ENCODE results near the gene MRPL50.

Gene MRPL50

DNA sequence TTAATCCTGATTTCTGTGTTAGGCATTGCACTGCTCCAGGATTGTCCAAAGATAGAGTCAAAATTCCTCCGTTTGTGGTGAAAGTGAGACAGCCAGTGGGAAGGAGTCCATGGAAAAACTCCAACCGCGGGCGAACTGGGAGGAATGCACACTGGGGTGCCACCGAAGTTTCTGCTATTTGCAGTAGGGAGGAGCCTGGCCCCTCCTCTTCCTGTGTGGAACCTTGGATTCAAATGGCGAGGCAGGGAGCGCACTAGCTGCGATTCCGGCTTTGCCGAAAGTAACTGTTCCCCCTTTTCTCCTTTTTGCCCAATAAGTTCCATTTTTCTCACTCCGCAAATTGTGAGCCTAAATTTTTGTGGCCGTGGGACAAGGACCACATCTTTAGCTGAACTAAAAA, 22.9 kb downstream of the MRPL50 start:
- no peak for DNase-seq (ENCODE audit: low read depth)

DNA sequence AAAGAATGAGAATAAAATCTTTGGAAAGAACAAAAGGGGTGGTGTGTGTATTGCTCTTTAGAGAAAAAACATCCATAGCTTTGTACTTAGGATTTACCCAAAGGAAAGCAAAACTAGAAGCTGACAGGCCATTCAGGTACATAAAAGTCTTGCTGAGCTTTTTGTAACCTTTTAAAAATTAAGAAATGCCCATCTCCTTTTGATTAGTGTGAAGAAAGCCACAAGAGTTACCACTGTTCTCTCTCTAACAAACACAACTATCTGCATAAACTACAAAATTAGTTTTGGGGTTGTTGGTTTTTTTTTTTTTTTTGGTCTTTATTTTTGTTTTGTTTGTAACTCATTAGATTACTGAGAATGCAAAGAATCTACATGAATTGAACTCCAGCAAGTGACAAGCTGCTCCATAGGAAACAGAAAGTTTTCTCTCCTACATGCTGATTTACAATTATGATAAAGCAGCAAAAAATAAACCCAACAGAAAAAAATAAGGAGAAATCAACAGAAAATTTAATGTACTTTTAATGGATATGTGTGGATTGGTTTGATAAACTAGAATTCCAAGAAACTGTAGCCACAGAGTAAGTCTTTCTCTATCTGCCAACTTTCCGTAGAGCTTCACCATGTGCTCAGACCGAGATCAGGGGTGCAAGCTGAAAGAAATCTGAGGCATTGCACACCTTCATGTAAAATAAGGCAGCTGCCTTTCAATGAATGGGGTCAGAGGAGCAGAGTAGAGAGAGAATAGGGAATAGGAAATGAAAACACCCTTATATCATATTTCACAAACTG, 25.9 kb downstream of the MRPL50 start:
- no peak for DNase-seq (ENCODE audit: low read depth)

DNA sequence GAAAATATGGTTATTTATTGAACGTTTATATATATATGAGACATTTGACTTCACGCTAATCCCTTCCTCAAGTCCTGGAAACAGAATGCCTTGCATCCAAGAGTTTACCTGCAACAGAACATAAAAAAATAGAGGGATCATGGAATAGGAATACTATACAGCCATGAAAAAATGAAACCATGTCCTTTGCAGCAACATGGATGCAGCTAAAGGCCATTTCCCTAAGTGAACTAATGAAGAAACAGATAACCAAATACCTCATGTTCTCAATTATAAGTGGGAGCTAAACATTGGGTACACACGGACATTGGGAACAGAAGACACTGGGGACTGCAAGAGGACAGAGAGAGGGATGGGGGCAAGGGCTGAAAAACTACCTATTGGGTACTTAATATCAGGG, 26.6 kb downstream of the MRPL50 start:
- no peak for DNase-seq (ENCODE audit: low read depth)

DNA sequence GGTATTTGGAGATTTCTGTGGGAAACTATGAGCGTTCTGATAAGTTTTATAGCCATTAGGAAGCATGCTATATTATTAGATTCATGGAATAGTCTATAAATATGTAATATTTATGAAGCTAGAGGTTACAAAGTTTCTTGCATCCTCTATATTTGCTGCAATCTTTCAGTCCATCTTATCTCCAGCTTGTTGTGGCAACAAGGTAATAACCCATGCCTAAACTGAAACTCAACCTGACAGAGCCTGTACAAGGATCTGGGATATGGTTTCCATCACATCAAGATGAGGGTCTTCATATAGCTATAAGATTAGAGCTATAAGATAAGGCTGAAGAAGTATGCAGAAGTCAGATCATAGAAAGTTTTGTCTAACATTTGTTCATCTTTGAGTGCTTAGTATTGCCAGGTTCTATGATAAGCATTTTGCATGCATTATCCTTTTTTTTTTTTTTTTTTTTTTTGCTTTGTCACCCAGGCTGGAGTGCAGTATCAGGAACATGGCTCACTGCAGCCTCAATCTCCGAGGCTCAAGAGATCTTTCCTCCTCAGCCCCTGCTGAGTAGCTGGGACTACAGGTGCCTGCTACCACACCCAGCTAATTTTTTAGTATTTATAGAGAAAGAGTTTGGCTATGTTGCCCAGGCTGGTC, 28.4 kb downstream of the MRPL50 start:
- no peak for DNase-seq (ENCODE audit: low read depth)

DNA sequence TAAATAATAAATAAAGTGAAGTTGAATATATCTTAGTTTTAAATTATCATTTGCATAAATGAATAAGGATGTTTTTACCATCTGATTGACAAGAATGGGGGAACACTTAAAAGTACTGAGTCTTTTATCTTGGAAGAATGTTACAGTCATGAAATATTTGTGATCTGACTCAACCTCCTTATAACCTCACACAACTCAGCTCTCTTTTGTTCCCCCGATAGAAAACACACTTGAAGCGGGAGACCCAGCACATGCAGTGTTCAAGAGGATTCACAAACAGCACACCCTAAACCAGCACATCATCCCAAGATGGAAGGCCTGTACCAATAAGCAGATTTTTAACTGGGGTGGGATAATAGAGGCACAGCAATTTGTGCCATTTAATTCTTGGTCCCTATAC, 29.1 kb downstream of the MRPL50 start:
- no peak for DNase-seq (ENCODE audit: low read depth)

DNA sequence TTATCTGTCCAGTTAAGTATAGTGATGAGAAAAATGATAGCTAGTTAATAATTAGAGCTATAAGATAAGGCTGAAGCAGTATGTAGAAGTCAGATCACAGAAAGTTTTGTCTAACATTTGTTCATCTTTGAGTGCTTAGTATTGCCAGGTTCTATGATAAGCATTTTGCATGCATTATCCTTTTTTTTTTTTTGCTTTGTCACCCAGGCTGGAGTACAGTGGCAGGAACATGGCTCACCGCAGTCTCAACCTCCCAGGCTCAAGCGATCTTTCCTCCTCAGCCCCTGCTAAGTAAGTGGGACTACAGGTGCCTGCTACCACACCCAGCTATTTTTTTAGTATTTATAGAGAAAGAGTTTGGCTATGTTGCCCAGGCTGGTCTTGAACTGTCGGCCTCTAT, 31.1 kb downstream of the MRPL50 start:
- no peak for DNase-seq (ENCODE audit: low read depth)

DNA sequence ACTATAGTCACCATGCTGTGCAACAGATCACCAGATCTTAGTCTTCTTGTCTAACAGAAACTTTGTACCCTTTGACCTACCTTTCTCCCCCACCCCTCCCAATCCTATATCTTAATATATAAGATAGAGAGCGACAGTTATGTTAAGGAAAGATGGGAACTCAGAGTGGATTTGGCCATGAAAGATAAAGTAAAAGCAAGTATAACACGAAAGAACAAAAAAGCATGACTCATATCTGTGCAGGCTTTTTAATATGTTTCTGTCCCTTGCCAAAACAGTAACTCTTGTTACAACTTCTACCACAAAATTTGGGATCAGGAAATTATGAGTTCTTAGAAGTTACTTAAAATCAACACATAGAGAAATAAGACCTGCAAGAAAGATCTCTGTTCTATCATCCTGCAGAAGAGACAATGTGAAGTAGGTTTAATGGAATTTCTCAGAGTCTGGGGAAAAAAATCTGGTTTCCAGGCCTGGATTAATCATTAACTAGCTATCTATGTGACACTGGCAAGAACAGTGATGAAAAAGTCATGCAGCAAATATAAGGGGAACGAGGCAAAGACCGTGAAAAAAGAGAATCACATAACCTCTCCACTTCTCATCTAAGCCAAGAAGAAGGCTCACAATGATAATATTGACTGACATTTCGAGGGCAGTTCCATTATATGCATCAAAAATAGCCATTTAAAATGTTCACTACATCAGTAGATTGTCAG, 32.2 kb downstream of the MRPL50 start:
- DNase-seq (ENCODE audit: low read depth): no peak

DNA sequence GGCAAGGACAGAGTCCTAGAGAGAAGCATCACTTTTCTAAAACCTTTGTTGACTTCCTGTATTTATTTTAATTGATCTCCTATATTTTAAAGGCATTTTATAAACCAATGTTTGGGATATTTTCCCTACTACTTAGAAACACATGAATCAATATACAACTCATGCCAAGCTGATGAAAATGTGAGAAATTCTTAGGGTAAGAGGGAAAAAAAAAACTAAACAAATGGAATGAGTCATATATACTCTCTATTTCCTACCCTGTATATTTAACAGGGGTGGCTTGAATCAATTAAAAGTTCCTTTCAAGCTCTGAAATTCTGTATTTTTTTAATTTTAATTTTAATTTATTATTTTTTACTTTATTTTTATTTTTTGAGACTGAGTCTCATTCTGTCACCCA, 33.2 kb downstream of the MRPL50 start:
- no peak for DNase-seq (ENCODE audit: low read depth)

DNA sequence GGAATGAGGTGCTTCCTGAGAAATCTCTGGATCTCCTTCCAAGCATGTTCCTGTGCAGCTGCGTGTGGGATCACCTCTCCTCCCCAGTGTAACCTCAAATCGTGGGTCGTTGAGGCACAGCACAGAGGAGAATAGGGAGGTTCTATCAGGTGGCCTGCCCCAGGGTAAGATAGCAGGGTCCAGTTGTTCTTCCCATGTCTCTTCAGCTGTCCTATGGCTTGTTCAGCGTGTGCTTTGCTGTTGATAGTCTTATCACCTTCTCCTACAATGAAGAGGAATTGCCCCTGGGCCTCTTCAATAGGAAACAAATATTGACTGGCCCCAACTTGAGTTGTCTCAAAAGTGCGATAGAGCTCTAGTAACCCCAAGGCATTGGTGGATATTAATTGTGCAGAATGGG, 36.0 kb downstream of the MRPL50 start:
- no peak for DNase-seq (ENCODE audit: low read depth)

DNA sequence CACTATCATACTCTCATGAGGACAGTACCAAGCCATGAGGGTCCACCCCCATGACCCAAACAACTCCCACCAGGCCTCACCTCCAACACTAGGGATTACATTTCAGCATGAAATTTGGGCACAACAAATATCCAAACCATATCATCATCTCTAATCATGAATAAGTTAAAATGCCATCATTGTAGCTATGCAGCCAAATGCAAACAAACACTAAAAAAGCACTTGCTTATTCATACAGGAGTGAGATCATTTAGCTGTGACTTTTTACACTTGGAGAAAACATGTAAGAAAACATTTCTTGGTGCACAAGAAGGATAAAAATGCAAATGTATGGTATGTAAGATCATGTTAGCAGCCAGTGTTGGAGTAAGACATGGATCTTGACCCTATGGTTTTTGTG, 37.8 kb downstream of the MRPL50 start:
- DNase-seq (ENCODE audit: low read depth): no peak

DNA sequence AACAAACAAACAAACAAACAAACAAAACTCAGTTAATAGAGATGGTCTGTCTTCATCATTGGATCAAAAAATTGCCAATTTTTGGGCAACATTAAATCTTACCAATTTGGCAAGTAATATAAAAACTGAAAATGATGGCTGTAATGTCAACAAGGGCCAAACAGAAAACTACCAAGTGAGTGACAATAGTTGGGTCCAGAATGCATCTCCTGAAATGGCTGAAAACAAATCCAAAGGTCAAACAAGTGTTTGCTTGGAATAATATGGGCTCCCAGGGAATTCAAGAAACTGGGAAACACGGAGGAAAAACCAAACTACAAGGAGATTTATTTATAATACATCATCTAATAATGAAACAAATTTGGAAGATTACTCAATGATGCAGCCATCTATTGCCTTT, 38.7 kb downstream of the MRPL50 start:
- no peak for DNase-seq (ENCODE audit: low read depth)

DNA sequence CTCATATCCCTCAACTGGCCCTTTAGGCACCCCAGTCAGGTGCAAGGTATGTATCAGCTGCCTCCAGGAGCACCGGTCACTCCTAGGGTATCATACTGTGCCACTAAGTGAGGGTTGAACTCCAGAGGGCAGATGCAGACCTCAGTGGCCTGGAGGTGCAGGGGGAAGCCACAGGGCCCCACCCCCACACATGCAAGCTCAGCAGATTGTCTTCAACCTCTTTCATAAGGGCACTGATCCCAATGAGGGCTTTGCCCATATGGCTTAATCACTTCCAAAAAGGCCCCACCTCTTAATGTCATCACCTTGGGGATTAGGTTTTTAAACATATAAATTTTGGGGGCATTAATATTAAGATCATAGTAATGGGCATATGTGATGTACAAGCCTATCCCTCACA, 41.8 kb downstream of the MRPL50 start:
- no peak for DNase-seq (ENCODE audit: low read depth)

DNA sequence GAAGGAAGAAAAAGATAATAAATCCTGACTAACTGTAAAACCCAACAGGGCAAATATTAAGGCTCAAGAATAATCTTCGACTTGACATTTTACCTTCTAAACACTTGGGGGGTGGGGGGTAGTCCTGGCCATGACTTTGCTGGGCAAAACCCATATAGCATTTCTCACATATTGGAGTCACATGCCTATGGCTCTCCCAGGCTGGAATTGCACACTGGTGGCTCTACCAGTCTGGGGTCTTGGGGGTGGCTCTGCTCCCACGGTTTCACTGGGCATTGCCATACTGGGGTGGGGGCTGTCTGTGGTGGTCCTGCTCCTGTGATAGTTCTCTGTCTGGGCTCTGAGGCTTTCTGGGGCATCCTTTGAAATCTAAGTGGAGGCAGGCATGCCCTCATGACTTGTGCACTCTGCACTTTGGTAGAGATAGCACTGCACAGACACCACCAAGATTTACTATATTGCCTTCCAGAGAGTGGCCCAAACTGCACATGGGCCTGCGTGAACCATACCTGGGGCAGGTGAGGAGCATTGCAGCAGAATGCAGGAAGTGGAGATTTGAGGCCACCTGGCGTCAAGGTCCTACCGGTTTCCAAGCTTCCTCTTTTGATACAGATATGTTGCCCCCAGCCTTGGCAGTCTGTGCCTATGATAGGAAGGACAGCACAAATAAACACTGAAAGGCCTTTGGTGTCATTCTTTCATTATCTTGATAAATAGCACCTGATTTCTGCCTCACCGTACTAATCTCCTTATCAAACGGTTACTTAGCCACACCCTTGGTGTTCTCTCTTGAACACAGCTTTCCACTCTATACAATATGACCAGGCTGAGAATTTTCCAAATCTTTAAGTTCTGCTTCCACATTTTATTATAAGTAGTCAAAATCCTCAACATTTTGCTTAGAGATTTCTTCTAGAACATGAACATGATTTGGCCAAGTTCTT, 43.4 kb downstream of the MRPL50 start:
- no peak for DNase-seq (ENCODE audit: low read depth)

DNA sequence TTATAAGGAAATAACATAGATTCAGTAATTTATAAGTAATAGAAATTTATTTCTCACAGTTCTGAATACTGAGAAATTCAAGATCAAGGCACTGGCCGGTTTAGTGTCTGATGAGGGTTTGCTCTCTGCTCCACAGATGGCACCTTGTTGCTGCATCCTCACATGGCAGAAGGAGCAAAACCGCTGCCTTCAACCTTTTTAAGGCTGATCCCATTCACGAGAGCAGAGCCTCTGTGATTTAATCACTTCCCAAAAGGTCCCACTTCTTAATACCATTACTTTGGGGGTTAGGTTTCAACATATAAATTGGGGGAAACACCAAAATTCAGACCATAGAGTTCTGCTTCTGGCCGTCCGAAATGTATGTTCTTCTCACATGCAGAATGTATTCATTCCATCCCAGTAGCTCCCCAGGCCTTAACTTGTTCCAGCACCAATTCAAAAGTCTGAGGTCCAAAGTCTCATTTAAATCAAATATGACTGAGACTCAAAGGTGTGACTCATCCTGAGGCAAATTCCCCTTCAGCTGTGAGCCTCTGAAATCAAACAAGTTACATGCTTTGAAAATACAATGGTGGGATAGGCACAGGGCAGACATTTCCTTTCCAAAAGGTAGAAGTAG, 44.2 kb downstream of the MRPL50 start:
- DNase-seq (ENCODE audit: low read depth): no peak

DNA sequence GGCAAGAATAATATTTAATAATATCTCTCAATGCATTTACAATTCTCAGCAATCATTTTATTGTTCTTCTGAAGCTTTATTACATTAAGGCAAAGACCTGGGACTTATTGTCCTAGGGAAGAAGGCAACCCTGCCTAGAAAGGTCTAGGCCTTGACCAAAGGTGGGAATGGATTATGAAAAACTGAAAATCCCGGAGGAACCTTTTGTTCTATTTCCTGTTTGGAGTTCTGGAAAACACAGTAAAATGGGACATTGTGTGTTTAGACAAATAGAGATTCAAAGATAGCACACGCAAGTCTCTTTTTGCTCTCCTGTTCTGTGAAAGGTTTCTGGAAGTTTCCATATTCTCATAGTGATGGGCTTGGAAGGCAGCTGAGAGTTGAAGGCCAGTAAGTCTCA, 44.7 kb downstream of the MRPL50 start:
- DNase-seq (ENCODE audit: low read depth): no peak

DNA sequence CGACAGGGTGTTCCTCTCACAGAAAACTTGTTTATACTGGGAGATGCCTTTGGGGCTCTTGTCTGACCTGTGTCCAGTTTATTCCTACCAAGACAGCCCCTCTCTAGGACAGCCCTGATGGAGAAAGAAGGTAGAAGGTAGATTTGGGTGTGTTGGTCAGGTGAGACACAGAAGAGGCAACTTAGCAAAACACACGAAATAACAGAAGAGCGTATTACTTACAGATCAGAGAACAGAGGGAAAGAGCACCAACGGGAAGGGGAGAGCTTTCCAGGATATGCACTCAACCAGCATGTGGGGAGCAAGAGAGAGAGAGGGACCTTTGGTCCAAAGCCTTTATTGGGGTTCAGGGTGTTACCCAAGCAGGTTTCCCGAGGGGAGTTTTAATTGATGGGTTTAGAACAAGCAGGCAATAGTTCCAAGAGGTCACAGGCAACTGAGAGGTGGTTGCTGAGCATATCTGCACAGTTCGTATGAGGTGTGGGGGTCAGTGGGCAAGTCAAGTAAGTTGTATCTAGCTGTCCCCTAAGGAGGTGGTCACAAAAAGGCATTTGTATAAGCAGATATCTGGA, 45.4 kb downstream of the MRPL50 start:
- DNase-seq (ENCODE audit: low read depth): no peak

DNA sequence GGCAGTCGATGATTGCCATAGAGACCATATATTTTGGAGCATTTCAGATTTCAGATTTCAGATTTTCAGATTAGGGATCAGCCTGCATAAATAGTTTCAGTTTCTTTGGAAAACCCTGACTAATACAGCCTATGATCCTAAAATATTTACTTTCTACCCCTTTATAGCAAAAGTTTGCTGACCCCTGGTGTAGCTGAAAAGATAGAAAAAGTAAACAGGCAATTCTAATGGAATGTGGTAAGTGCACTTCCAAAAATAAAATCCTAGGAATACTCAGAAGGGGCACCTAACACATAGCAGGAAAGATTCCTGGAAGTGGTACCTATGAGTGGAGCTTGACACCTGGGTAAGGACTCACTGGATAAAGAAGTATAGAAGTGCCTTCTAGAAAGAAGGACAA, 48.1 kb downstream of the MRPL50 start:
- DNase-seq (ENCODE audit: low read depth): no peak

DNA sequence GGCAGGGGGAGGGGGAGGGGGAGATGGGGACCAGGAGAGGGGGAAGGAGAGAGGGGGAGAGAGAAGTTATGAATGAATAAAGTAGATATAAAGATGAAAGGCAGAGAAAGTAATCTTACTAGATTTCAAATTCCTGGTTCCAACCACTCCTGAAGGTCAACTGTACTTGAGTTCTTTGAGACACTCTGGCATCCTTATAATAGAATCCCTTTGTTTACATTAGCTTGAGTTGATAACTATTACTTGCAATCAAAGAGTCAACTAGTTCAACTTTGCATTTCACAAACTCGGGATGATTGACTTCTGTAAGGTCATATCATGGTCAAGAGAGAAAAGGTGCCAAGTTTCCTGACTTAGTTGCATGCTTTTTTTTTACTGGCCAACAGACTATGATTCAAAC, 55.8 kb downstream of the MRPL50 start:
- no peak for DNase-seq (ENCODE audit: low read depth)

DNA sequence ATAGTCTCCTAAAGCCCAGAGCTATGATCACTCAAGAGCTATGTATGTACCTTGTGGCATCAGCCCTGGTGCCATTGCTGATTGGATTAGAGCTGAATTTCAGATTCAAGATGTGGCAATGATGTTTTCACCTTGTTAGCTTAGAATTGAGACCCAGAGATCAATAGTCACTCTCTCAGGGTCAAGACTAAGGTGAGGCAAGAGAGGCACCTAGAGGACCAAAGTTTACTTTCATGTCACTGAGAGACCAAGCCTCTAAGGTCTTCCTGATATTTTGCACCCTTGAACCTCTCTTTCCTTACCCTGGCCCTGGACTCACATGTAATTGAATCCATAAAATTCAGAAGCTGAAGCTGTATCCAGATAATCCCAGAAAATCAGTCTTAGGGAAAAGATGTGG, 56.5 kb downstream of the MRPL50 start:
- no peak for DNase-seq (ENCODE audit: low read depth)
